Endothelial cell of umbilical vein (primary cell): ENCODE measurements around the gene MGAT5.
A peak's percentile ranks its signal among the peaks of the same experiment; 100 is the strongest.

Source experiments
- CTCF ChIP-seq, 2 donors: IDR thresholded peaks; 1 replicate in 1 of 2; 2 replicates in 1 of 2; pipeline ENCODE4 v1.5.1; 2011; ENCODE audit warnings: low read length in 2 of 2, mild to moderate bottlenecking in 2 of 2, moderate library complexity in 2 of 2, control low read depth in 1 of 2, inconsistent platforms in 1 of 2, low read depth in 1 of 2; ENCODE audit not compliant: insufficient read depth in 1 of 2; ENCODE audit errors: extremely low read depth in 1 of 2
- EZH2 ChIP-seq: IDR thresholded peaks from 2 replicates; pipeline ENCODE4 v1.6.1; 2012; ENCODE audit warnings: borderline replicate concordance, low read depth, mild to moderate bottlenecking, moderate library complexity, low read length, inconsistent platforms; ENCODE audit not compliant: severe bottlenecking
- FOS ChIP-seq: IDR thresholded peaks from 2 replicates; pipeline ENCODE4 v1.6.1; 2011; ENCODE audit warnings: mild to moderate bottlenecking, low read length, moderate library complexity, borderline replicate concordance; ENCODE audit not compliant: insufficient read depth
- JUN ChIP-seq: IDR thresholded peaks from 2 replicates; pipeline ENCODE4 v1.6.1; 2011; ENCODE audit warnings: borderline replicate concordance, low read depth; ENCODE audit not compliant: insufficient read length, insufficient read depth
- MAX ChIP-seq: IDR thresholded peaks from 2 replicates; pipeline ENCODE4 v1.6.1; 2011; ENCODE audit not compliant: insufficient read depth, insufficient read length
- MYC ChIP-seq: IDR thresholded peaks from one replicate; pipeline ENCODE4 v1.6.1; 2011; ENCODE audit warnings: mild to moderate bottlenecking, low read depth, low read length
- POLR2A ChIP-seq: IDR thresholded peaks from 2 replicates; pipeline ENCODE4 v1.6.1; 2012; ENCODE audit warnings: low read depth, mild to moderate bottlenecking, control low read depth, low read length
- POLR2AphosphoS5 ChIP-seq: IDR thresholded peaks from 2 replicates; pipeline ENCODE4 v1.6.1; 2012; ENCODE audit warnings: low read depth, mild to moderate bottlenecking, control low read depth, low read length, moderate library complexity; ENCODE audit not compliant: insufficient read depth

- peak; percentile 61 to 77 for TF ChIP-seq CTCF (IDR thresholded peaks at IDR 0.05; ENCODE audit: extremely low read depth in 1 of 2, insufficient read depth in 1 of 2, low read depth in 1 of 2, low read length in 2 of 2)
- no peak for TF ChIP-seq EZH2
- TF ChIP-seq MYC, result peak; percentile 83
- TF ChIP-seq MAX, result peak; percentile 90
- TF ChIP-seq POLR2AphosphoS5, result no peak
- TF ChIP-seq POLR2A, result no peak
- TF ChIP-seq JUN, result no peak
- no peak for TF ChIP-seq FOS
Measured at GRCh38 chr2:134411828-134412638, 158.2 kb downstream of the MGAT5 start.
